ENCODE data around the gene PPRC1. TPM values are rescaled to one million over a fixed set of nuclear protein-coding genes. Genes with fewer than 3 reads are reported as not detected.
A peak's percentile ranks its signal among the peaks of the same experiment; 100 is the strongest.

Gene PPRC1
- total RNA-seq, 1 donor from 2014 or later, result 59.4 TPM

DNA sequence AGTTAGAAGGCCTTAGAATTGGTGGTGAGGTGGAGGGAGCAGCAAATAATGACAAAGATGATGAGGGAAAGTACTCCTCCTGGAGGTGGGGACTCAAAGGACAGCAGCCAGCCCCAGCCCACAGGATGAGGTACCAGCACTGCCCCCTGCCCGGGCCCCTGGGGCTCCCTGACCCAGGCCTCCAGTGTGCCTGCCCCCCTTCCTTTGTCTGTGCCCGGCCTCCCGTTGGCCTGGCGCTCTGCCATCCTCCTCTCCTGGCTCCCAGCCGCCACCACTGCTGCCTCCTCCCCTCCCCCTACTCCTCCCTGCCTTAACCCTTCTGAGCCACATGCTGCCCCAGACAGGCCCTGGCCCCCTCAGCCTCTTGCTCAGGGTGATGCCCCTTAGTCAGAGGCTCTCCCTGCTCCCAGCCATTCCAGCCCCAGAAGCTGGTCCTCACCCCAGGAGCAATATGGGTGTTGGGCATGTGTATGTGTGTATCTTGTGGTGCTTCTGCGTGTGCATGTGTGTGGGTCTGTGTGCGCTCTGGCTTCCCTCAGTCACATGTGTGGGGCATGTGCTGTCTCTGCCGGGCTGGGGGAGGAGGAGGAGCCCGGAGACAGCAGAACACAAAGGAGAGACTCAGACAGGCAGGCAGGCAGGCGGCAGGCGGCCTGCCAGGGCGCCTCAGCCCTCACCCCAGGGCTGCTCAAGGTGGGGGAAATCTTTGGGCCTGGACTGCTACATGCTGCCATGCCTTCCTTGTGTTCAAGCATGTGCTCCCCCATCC, 15.3 kb upstream of the PPRC1 start:
- peak; percentile 89 for DNase-seq (ENCODE audit: low spot score)

DNA sequence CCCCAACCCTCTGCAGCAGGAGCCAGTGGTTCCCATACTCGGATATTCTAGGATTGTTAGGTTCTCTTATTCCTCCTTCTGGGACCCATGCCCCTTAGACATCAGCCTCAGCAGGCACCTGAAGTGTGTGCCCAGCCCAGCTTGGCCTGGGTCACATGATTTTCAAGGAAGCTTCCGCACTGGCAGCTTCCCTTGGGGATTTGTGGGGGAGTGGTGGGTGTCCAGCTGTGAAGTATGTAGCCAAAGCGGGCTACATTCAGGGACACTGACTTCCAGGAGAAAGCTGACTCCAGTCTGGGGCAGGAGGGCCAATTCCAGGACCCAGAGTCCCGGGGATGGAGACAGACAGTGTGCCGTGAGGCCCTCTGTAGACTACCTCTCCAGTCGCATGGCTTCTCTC, 14.0 kb upstream of the PPRC1 start:
- peak; percentile 61 for DNase-seq (ENCODE audit: low spot score)

DNA sequence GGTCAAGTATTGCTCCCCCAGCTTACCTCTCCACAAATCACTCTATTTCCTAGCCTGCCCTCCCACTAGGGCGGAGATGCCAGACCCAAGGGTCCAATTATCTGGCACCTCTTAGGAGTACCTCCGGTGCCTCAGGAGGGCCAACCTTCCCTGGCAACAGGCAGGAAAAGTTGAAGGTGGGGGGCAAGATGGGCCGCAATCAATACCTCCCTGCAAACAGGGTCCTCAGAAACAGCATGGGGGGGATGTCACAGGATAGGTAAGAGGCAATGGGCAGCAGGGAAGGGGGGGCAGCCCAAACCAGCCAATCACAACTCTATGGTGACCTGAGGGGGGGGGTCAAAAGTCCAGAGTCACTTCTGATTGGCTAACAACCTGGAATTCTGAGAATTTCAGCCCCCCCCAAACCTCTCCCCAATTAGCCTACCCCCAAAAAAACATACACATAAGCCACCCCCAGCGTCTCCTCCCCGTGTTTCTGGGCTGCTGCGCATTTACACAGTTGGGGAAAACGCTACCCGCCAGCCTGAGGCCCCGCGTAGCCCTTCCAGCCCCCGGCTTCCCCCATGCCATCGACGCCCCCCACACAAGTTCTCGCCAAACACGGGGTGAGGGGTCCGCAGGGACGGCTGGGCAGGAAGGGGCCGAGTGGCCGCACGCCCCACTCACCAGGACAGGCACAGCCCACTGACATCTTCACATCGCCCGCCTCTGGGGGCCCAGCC, 13.3 kb upstream of the PPRC1 start:
- peak; percentile 86 for DNase-seq (ENCODE audit: low spot score)

DNA sequence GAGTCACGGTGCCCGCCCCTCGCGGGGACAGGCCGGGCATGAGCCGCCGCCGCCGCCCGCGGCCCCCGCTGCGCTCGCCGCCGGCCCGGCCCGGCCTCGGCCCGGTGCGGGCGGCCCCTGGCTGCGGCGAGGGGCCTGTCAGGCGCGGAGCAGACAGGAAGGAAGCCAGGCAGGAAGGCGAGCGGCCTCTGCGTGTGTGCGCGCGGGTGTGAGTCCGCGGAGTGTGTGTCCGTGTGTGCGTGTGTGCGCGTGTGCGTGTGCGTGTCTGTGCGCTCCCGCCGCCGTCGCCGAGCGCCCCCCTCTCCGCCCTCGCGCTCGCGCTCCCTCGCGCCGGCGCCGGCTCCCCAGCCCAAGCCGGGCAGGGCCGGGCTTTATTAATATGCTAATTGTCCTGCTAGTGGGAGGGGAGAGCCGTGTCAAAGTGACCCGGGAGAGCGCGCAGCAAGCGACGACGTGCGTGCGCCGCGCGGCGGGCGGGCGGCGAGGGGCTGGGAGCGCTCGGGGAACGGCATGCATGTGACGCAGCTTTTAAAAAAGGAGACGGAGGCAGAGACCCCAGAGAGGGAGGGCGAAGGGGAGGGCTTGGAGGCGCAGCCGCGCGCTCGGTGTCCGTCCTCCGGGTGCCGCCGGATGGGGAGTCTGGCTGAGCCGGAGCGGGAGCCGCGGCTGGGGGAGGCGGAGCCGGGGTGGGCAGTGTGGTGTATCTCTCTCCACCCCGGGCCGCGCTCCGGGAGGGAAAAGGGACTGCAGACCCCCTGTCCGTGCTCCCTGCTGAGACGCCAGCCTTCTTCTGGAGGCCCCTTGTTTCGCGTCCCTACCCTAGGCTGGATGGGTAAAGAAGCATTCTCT, 12.5 kb upstream of the PPRC1 start, which contains the start of gene LDB1:
TSS of gene LDB1 (minus strand) at position 227 of the 849 bp plus-strand sequence. CDS start 258 bp downstream, outside the sequence.
- DNase-seq (ENCODE audit: low spot score), result peak; percentile 86

DNA sequence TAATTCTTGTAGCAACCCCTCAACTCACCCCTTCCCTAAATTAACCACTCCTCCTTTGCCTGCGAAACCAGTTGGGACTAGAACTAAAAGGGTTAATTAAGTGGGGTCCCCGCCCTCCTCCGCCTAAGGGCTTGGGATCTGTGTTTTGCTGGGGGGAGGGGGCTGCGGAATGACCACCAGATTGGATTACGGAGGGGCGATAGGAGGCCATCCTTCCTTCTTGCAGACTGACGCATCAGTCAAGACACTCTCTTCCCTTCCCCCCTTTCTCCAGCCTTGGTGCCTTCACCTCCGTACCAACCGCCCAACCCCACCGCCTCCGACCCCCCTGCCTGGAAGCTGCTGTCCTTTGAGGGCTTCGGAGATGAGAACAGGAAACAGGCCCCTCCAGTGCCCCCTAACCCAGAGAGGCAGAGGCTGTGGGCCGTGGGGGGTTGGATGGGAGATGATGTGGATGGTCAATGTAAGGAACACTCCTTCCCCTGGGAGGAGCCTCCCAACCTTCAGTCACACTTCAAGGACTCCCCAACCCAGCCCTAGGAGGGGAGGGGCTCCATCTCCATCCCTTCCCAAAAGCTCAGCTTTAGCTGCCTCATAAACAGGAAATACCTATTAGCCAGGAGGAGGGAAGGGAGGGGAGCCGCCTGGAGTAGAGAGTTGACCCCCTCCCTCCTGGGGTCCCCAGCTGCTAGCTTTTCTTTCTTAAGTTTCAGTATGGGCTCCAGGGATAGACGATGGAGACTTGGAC, 11.7 kb upstream of the PPRC1 start:
- peak; percentile 85 for DNase-seq (ENCODE audit: low spot score)

DNA sequence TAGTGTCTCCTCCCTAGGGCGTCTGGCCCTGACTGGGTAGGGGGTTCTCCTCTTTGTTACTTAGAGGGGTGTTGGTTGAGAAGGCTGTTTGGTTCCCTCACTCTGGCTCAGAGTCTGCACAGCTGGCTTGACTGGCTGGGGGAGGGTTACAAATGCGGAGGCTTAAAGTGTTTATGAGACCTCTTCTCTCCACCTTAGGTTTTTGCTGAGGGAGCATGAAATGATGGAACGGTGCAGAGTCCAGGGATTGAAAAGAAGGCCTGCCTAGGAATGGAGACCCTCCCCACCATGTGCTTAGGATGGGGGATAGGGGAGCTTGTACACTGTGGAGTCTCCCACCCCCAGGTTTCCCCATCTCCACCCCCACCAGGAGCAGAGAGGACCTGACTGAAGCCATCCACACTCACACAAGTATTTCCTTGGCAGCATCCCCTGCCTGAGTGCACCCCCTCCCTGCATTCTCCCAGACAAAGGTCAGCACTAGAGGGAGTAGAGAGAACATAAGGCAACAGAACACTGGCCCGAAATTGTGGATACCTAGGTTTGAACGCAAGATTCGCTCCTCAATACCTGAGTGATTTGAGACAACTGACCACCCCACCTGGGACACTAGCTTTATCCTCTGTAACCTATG, 11.0 kb upstream of the PPRC1 start:
- DNase-seq (ENCODE audit: low spot score), result peak; percentile 53

DNA sequence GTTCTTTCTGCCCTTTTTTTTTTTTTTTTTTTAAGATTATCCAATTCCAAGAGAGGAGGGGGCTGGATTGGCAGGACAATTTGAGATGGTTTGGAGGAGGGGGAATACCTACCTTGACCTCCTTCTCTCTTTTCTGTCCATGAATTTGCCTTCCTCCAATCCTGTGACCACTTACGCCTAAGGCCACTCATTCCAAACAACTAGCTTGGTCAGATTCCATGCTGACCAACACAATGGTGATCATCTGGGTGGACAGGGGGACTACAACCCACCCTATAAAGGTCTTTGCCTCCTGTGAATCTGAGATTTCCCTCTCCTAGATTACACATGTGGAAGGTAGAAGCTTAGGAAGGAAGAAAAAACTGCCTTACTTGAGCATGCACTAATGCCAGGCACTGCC, 10.4 kb upstream of the PPRC1 start:
- DNase-seq (ENCODE audit: low spot score), result no peak

DNA sequence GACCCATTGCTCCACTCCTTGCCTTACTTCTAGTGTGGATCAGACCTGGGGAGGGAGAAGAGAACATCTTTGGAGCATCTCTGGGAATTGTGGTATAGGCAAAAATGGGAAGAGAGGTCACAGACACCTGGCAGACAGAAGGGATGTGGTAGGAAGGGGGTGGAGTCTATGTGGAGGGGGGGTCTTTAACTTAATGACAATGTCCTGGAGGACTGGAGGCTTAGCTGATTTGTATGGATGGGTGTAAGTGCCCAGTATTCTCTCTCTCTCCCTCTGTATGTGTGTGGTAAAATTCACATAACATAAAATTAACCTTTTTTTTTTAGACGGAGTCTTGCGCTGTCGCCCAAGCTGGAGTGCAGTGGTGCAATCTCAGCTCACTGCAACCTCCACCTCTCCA, 9.6 kb upstream of the PPRC1 start:
- no peak for DNase-seq (ENCODE audit: low spot score)

DNA sequence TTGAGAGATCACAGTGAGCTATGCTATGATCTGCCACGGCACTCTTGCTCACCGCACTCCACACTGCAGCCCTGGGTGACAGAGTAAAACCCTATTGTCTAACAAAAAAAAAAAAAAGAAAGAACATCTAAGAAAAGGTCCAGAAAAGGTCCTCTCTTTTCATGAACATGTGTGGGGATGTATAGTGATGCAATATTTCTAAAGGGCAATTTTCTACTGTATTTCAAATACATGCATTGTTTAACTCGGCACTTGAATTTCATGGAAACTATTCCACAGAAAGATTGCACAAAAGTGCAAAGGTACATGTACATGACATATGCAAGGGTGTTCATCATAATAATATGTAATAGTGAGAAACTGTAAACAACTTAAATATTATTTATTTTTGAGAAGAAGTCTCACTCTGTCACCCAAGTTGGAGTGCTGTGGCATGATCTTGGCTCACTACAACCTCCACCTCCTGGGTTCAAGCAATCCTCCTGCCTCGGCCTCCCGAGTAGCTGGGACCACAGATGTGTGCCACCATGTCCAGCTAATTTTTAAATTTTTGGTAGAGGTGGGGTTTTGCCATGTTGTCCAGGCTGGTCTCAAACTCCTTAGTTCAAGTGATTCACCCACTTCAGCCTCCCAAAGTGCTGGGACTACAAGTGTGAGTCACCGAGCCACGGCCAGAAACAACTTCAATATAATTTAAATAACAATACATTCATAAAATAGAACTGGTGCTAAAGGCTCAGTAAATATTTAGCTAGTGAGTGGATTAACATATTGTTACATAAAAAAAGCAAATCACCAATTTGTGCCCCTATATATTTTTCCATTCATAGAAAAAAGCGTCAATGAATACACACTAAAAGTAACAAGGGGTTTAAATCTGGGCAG, 1.3 kb upstream of the PPRC1 start:
- no peak for DNase-seq (ENCODE audit: low spot score)

DNA sequence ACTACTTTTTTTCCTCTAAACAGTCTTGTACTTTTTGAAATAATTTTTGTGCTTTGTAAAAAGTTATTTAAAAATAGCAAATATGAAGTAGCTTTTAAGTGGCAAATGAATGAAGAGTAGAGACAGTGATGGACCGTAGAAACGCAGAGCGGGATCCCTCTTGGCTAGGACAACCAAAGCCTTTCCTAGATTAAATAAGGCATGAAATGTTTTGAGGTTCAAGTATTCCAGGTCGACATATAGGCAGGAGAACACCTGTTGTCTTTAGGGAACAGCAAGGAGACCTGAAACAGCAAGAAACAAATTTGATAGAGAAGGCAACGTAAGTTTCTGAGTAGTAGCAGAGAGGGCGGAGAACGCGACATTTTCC, 662 bp upstream of the PPRC1 start:
- no peak for DNase-seq (ENCODE audit: low spot score)

DNA sequence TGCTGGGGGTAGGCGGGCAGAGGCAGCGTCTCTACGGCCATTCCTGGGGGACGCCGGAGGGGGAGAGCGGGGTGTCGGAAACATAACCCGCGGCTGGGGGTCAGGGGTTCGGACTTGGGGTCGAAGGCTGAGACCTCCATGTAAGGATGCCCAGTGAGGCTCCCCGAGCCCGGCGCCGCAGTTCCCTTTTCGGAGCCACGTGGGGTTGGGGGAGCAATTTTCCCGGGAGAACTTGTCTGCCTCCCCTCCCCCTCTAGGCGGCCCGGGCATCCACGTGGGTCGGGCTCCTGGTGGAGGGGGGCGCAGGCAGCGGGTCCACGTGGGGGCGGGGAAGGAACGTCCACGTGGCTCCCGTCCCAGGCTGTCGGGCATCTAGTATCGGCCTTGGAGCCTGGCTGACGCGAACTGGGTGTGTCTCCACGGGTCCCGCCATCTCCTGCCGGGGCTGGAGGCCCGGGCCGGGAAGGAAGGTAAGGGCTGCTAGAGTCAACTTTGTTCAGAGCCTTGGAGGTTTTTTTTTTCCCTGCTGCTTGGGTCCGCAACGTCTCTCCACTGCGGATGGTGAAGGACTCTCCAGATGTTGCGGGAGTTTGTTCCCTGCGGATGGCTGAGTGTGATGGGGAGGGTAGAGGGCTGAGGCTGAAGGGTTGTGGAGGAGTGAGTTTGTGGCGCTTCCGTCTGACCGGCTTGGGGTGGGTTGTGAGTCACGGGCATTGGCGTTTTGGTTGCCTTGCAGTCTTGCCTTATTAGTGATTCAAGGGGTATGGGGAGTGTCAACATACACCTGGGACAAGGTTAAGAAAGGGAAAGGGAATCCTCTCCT, 744 bp downstream of the PPRC1 start:
- DNase-seq (ENCODE audit: low spot score), result peak; percentile 86

DNA sequence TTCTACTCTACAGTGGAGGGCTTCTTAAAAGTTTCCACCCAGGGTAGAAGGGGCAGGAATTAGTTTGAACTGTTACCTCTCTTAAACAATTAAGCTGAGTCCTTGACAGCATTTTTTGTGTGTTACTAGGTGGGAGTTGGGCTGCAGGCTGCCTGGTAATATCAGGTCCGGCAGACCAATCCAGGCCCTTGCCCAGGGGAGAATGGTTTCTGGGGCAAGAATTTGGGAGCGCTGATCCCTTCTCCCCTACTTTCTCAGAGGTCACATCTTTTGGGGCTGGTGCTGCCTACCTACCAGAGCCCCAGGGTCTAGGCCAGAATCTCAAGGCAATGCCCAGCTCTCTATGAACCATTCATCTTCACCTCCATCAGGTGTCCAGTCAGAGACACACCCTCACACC, 1.6 kb downstream of the PPRC1 start:
- DNase-seq (ENCODE audit: low spot score), result no peak

DNA sequence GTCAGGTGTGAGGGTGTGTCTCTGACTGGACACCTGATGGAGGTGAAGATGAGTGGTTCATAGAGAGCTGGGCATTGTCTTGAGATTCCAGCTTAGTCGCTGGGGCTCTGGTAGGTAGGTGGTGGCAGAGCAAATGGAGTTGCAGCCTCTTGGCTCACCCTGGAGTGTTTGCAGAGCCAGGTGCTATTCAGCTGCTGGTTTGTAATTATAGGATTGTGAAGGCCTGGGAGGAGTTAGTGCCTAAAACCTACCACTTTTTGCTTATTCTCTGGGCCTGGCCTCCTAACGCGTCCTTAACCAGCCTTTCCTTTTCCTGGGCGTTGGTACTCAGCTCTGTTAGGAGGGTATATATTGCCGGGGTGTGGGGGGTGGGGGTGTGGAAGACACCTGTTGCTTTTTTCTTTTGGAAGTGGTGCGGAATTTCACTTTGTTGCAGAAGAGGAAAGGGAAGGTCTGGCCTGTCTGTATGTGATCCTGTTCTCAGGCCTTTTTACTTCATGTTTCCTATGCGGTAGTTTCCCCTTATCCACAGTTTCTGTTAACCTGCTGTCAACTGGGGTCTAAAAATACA, 3.2 kb downstream of the PPRC1 start:
- no peak for DNase-seq (ENCODE audit: low spot score)

DNA sequence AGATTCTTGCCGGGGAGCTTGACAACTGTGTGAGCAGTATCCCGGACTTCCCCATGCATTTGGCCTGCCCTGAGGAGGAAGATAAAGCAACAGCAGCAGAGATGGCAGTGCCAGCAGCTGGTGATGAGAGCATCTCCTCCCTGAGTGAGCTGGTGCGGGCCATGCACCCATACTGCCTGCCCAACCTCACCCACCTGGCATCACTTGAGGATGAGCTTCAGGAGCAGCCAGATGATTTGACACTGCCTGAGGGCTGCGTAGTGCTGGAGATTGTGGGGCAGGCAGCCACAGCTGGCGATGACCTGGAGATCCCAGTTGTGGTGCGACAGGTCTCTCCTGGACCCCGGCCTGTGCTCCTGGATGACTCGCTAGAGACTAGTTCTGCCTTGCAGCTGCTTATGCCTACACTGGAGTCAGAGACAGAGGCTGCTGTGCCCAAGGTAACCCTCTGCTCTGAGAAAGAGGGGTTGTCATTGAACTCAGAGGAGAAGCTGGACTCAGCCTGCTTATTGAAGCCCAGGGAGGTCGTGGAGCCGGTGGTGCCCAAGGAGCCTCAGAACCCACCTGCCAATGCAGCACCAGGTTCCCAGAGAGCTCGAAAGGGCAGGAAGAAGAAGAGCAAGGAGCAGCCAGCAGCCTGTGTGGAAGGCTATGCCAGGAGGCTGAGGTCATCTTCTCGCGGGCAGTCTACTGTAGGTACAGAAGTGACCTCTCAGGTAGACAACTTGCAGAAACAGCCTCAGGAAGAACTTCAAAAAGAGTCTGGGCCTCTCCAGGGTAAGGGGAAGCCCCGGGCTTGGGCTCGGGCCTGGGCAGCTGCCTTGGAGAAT, 6.7 kb downstream of the PPRC1 start:
- DNase-seq (ENCODE audit: low spot score), result no peak

DNA sequence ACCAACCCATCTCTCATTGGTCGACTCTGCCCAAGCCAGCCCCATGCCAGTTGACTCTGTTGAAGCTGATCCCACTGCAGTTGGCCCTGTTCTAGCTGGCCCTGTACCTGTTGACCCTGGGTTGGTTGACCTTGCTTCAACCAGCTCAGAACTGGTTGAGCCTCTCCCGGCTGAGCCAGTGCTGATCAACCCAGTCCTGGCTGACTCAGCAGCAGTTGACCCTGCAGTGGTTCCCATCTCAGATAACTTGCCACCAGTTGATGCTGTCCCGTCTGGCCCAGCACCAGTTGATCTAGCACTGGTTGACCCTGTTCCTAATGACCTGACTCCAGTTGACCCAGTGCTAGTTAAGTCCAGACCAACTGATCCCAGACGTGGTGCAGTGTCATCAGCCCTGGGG, 7.4 kb downstream of the PPRC1 start:
- DNase-seq (ENCODE audit: low spot score), result no peak

DNA sequence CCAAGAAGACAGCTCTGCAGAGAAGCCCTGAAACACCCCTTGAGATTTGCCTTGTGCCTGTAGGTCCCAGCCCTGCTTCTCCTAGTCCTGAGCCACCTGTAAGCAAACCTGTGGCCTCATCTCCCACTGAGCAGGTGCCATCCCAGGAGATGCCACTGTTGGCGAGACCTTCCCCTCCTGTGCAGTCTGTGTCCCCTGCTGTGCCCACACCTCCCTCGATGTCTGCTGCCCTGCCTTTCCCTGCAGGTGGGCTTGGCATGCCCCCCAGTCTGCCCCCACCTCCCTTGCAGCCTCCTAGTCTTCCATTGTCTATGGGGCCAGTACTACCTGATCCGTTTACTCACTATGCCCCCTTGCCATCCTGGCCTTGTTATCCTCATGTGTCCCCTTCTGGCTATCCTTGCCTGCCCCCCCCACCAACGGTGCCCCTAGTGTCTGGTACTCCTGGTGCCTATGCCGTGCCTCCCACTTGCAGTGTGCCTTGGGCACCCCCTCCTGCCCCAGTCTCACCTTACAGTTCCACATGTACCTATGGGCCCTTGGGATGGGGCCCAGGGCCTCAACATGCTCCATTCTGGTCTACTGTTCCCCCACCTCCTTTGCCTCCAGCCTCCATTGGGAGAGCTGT, 8.2 kb downstream of the PPRC1 start:
- DNase-seq (ENCODE audit: low spot score), result no peak

DNA sequence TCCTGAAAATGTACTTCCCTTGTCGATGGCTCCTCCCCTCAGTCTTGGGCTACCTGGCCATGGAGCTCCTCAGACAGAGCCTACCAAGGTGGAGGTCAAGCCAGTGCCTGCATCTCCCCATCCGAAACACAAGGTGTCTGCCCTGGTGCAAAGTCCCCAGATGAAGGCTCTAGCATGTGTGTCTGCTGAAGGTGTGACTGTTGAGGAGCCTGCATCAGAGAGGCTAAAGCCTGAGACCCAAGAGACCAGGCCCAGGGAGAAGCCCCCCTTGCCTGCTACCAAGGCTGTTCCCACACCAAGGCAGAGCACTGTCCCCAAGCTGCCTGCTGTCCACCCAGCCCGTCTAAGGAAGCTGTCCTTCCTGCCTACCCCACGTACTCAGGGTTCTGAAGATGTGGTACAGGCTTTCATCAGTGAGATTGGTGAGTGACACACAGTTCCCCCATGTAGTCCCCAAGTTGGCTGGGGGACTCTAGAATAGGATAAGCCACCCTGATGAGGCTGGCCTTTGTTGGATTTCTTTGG, 8.8 kb downstream of the PPRC1 start:
- no peak for DNase-seq (ENCODE audit: low spot score)
